Fibroblast of lung (primary cell): ENCODE data around the gene WDR62. TPM values are rescaled to one million over a fixed set of nuclear protein-coding genes. Genes with fewer than 3 reads are reported as not detected.

ENCODE experiments used
- DNase-seq, 2 donors: peaks; one replicate each; pipeline versions ENCODE4 v3.0.0 to v3.0.0-alpha.2; 2010; ENCODE audit warnings: low read depth in 2 of 2
- H2AFZ ChIP-seq: 2 replicates; pipeline ENCODE4 v1.5.1; 2012; ENCODE audit warnings: low read length, control low read depth, inconsistent platforms
- H3K27ac ChIP-seq: 2 replicates; pipeline ENCODE4 v1.5.1; 2011; ENCODE audit warnings: low read length, control low read depth; ENCODE audit not compliant: insufficient read depth
- H3K27me3 ChIP-seq: 2 replicates; pipeline ENCODE4 v1.5.1; 2011; ENCODE audit warnings: mild to moderate bottlenecking, low read length; ENCODE audit not compliant: control insufficient read depth, insufficient read depth
- H3K36me3 ChIP-seq: 2 replicates; pipeline ENCODE4 v1.5.1; 2011; ENCODE audit warnings: low read length; ENCODE audit not compliant: control insufficient read depth, insufficient read depth
- H3K4me1 ChIP-seq: 2 replicates; pipeline ENCODE4 v1.5.1; 2011; ENCODE audit warnings: low read length; ENCODE audit not compliant: control insufficient read depth, insufficient read depth; ENCODE audit errors: extremely low read depth
- H3K4me2 ChIP-seq: 2 replicates; pipeline ENCODE4 v1.5.1; 2011; ENCODE audit warnings: low read length, control low read depth; ENCODE audit not compliant: insufficient read depth; ENCODE audit errors: extremely low read depth
- H3K4me3 ChIP-seq, 4 experiments: fragments of 200-600 bp in 1 of 4; sonication (generic) in 1 of 4; replicated peaks in 1 of 4; 2 replicates each; pipeline ENCODE4 v1.5.1; 2011 to 2016; ENCODE audit warnings: low read length in 4 of 4, low read depth in 3 of 4, mild to moderate bottlenecking in 3 of 4, control low read depth in 2 of 4, inconsistent platforms in 1 of 4, mixed read lengths in 1 of 4; ENCODE audit not compliant: insufficient read depth in 1 of 4; ENCODE audit errors: control extremely low read depth in 1 of 4
- H3K79me2 ChIP-seq: 2 replicates; pipeline ENCODE4 v1.5.1; 2012; ENCODE audit warnings: mild to moderate bottlenecking, low read length, inconsistent platforms; ENCODE audit not compliant: control insufficient read depth, insufficient read depth
- H3K9ac ChIP-seq: 2 replicates; pipeline ENCODE4 v1.5.1; 2011; ENCODE audit warnings: mild to moderate bottlenecking, low read length, control low read depth; ENCODE audit not compliant: insufficient read depth
- H3K9me3 ChIP-seq: 2 replicates; pipeline ENCODE4 v1.5.1; 2012; ENCODE audit warnings: low read depth, low read length; ENCODE audit not compliant: control insufficient read depth, insufficient read depth
- H4K20me1 ChIP-seq: 2 replicates; pipeline ENCODE4 v1.5.1; 2011; ENCODE audit warnings: low read length; ENCODE audit not compliant: control insufficient read depth, insufficient read depth; ENCODE audit errors: extremely low read depth
- EZH2 ChIP-seq: IDR thresholded peaks from 2 replicates; pipeline ENCODE4 v1.5.1; 2012; ENCODE audit warnings: low read length, control low read depth, mild to moderate bottlenecking; ENCODE audit errors: missing control alignments
- polyA plus RNA-seq, 2 donors: library from polyadenylated mRNA; depleted of rRNA in 1 of 2; stranded (reverse) in 1 of 2; unstranded in 1 of 2; fragments of >200 nt; gene quantifications; 2 replicates each; pipeline ENCODE4 v1.2.1, GENCODE V29; 2011 to 2012; ENCODE audit warnings: missing spikeins in 1 of 2
- total RNA-seq: library from RNA; depleted of rRNA; stranded (reverse); fragments of >200 nt; gene quantifications from 2 replicates; pipeline ENCODE4 v1.2.1, GENCODE V29; 2014
- TF ChIP-seq, protein P1 (sequence below), 2 donors: IDR thresholded peaks in 1 of 2; conservative IDR thresholded peaks in 1 of 2; 1 replicate in 1 of 2; 2 replicates in 1 of 2; pipeline ENCODE4 v1.5.1; 2011 to 2012; ENCODE audit warnings: low read length in 2 of 2, control low read depth in 1 of 2, inconsistent platforms in 1 of 2, low read depth in 1 of 2, mild to moderate bottlenecking in 1 of 2

Gene WDR62
- total and polyA plus RNA-seq, 2 donors (not counting 1 experiment from before 2014, with no cell fraction given) = 1.1 to 2.8 TPM

DNA sequence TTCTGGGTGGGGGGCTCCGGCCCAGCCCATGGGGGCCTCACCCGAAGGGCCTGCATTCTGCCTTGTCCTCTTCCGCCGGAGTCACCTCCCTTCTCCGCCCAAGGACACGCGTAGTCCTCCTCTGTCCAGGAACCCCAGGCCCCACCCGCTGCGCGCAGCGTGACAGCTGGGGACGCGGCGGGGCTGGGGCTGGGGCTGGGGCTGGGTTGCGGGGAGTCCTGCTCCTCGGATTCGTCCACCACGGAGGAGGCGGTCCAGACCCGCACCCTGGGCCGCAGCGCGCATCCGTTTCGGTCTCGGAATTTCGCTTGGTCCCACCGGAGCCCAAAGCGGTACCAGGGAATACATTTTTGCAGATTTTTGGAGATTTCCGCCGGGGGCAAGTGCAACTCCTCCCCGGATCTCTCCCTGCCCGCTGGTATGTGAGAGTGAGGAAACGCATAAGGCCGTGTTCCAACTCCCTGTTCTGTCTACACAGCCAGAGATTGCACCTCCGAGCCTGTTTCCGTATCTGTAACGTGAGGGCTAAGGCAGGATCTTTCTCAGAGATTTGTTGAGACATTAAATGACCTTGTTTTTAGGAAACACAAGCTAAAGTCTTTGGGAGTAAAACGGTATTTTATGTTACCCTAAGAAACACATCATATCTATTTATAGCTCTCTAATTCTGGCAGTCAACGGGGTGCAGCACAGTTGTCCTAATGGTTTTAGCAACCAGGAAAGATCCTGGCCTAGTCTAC is 97.8 kb downstream of the WDR62 start, which contains the start of gene COX7A1:
COX7A1 (minus strand) TSS at position 96 of the 740 bp plus-strand sequence; CDS start at position 56, 40 bp downstream.
- H4K20me1 ChIP-seq = no peaks in the 10 kb centered on the region
- no peaks in the 10 kb centered on the region for H3K27me3 ChIP-seq
- H3K9me3 ChIP-seq = no peaks in the 10 kb centered on the region
- H3K9ac ChIP-seq = peak within 1 kb of the TSS; percentile 53
- H2AFZ ChIP-seq = peak within 1 kb of the TSS; percentile 26
- peak within 1 kb of the TSS; percentile 75 for H3K4me2 ChIP-seq
- peak within 1 kb of the TSS; percentile 5 to 76 (median 48) for H3K4me3 ChIP-seq
- peaks cover 13% of the 10 kb centered on the region for H3K36me3 ChIP-seq
- TF ChIP-seq, protein P1, sequence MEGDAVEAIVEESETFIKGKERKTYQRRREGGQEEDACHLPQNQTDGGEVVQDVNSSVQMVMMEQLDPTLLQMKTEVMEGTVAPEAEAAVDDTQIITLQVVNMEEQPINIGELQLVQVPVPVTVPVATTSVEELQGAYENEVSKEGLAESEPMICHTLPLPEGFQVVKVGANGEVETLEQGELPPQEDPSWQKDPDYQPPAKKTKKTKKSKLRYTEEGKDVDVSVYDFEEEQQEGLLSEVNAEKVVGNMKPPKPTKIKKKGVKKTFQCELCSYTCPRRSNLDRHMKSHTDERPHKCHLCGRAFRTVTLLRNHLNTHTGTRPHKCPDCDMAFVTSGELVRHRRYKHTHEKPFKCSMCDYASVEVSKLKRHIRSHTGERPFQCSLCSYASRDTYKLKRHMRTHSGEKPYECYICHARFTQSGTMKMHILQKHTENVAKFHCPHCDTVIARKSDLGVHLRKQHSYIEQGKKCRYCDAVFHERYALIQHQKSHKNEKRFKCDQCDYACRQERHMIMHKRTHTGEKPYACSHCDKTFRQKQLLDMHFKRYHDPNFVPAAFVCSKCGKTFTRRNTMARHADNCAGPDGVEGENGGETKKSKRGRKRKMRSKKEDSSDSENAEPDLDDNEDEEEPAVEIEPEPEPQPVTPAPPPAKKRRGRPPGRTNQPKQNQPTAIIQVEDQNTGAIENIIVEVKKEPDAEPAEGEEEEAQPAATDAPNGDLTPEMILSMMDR (conservative IDR thresholded peaks at IDR 0.05 in 1 of 2, IDR thresholded peaks at IDR 0.05 in 1 of 2; ENCODE audit: low read depth in 1 of 2, low read length in 2 of 2) = no peak
- no peak for TF ChIP-seq EZH2
- DNase-seq = peak in 1 of 2 donors; percentile 42
- peaks cover 6% of the 10 kb centered on the region for H3K4me1 ChIP-seq
- H3K27ac ChIP-seq = peak within 1 kb of the TSS; percentile 61
- H3K79me2 ChIP-seq = no peaks in the 10 kb centered on the region

DNA sequence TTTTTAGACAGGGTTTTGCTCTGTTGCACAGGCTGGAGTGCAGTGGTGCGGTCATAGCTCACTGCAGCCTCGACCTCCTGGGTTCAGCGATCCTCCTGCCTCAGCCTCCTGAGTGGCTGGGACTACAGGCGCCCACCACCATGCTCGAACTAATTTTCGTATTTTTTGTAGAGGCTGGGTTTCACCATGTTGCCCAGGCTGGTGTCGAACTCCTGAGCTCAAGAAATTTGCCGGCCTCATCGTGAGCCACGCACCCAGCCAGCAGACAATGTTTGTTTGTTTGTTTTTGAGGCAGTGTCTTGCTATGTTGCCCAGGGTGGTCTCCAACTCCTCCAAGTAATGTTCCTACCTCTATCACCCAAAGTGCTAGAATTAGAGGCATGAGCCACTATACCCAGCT is 98.4 kb downstream of the WDR62 start:
- no peak overlapping the region for H3K9ac ChIP-seq
- peaks cover 9% of the 10 kb centered on the region for H3K36me3 ChIP-seq
- no peaks in the 10 kb centered on the region for H3K79me2 ChIP-seq
- no peak for TF ChIP-seq EZH2
- TF ChIP-seq, protein P1 (conservative IDR thresholded peaks at IDR 0.05 in 1 of 2, IDR thresholded peaks at IDR 0.05 in 1 of 2; ENCODE audit: low read depth in 1 of 2, low read length in 2 of 2) = no peak
- H3K4me3 ChIP-seq = peak overlapping the region in 2 of 4 experiments; percentile 57 to 76
- no peaks in the 10 kb centered on the region for H3K27me3 ChIP-seq
- H3K9me3 ChIP-seq = no peaks in the 10 kb centered on the region
- no peak overlapping the region for H3K4me2 ChIP-seq
- H2AFZ ChIP-seq = no peak overlapping the region
- H3K27ac ChIP-seq = no peak overlapping the region
- peaks cover 6% of the 10 kb centered on the region for H3K4me1 ChIP-seq
- DNase-seq = no peak
- H4K20me1 ChIP-seq = no peaks in the 10 kb centered on the region

Other genes starting within 250 kb of the WDR62 start
- not detected in 2 replicates for gene PRODH2, start 242.1 kb upstream of the WDR62 start, total RNA-seq
- gene PRODH2, start 242.1 kb upstream of the WDR62 start, polyA plus RNA-seq = not detected in 2 replicates
- not detected in 2 replicates for gene NPHS1, start 202.4 kb upstream of the WDR62 start, total RNA-seq
- not detected in 2 replicates for gene NPHS1, start 202.4 kb upstream of the WDR62 start, polyA plus RNA-seq
- gene KIRREL2, start 198.0 kb upstream of the WDR62 start, total RNA-seq = under 0.01 TPM in 1 of 2 replicates, not detected in the other
- gene KIRREL2, start 198.0 kb upstream of the WDR62 start, polyA plus RNA-seq = not detected in 2 replicates
- 0.99 and 2.6 TPM in 2 replicates for gene APLP1, start 186.3 kb upstream of the WDR62 start, total RNA-seq
- gene APLP1, start 186.3 kb upstream of the WDR62 start, polyA plus RNA-seq = 3.7 and 4.1 TPM in 2 replicates
- gene NFKBID, start 154.4 kb upstream of the WDR62 start, total RNA-seq = 2.3 and 2.6 TPM in 2 replicates
- 1.2 and 2.4 TPM in 2 replicates for gene NFKBID, start 154.4 kb upstream of the WDR62 start, polyA plus RNA-seq
- 1.0 and 2.0 TPM in 2 replicates for gene HCST, start 152.4 kb upstream of the WDR62 start, total RNA-seq
- gene HCST, start 152.4 kb upstream of the WDR62 start, polyA plus RNA-seq = 0.14 and 0.16 TPM in 2 replicates
- gene TYROBP, start 146.6 kb upstream of the WDR62 start, total RNA-seq = 0.26 TPM in 1 of 2 replicates, not detected in the other
- not detected in 2 replicates for gene TYROBP, start 146.6 kb upstream of the WDR62 start, polyA plus RNA-seq
- gene LRFN3, start 118.5 kb upstream of the WDR62 start, total RNA-seq = 2.6 and 3.1 TPM in 2 replicates
- gene LRFN3, start 118.5 kb upstream of the WDR62 start, polyA plus RNA-seq = 2.2 and 2.6 TPM in 2 replicates
- gene SDHAF1, start 59.7 kb upstream of the WDR62 start, total RNA-seq = 7.8 and 11.8 TPM in 2 replicates
- gene SDHAF1, start 59.7 kb upstream of the WDR62 start, polyA plus RNA-seq = 5.6 and 6.4 TPM in 2 replicates
- under 0.01 and 0.17 TPM in 2 replicates for gene SYNE4, start 46.1 kb upstream of the WDR62 start, total RNA-seq
- 0.07 and 0.12 TPM in 2 replicates for gene SYNE4, start 46.1 kb upstream of the WDR62 start, polyA plus RNA-seq
- gene ALKBH6, start 40.7 kb upstream of the WDR62 start, total RNA-seq = 12.8 and 20.1 TPM in 2 replicates
- 19.5 and 21.0 TPM in 2 replicates for gene ALKBH6, start 40.7 kb upstream of the WDR62 start, polyA plus RNA-seq
- 8.2 and 19.8 TPM in 2 replicates for gene CLIP3, start 22.0 kb upstream of the WDR62 start, total RNA-seq
- 14.7 and 15.0 TPM in 2 replicates for gene CLIP3, start 22.0 kb upstream of the WDR62 start, polyA plus RNA-seq
- 3.6 and 5.1 TPM in 2 replicates for gene THAP8, start 612 bp upstream of the WDR62 start, total RNA-seq
- 3.8 and 4.6 TPM in 2 replicates for gene THAP8, start 612 bp upstream of the WDR62 start, polyA plus RNA-seq
- gene OVOL3, start 56.2 kb downstream of the WDR62 start, total RNA-seq = not detected in 2 replicates
- gene OVOL3, start 56.2 kb downstream of the WDR62 start, polyA plus RNA-seq = not detected in 2 replicates
- 96.8 and 97.6 TPM in 2 replicates for gene POLR2I, start 60.0 kb downstream of the WDR62 start, total RNA-seq
- gene POLR2I, start 60.0 kb downstream of the WDR62 start, polyA plus RNA-seq = 36.1 and 58.4 TPM in 2 replicates
- 173 and 249 TPM in 2 replicates for gene TBCB, start 60.6 kb downstream of the WDR62 start, total RNA-seq
- gene TBCB, start 60.6 kb downstream of the WDR62 start, polyA plus RNA-seq = 194 and 217 TPM in 2 replicates
- 263 and 466 TPM in 2 replicates for gene CAPNS1, start 85.2 kb downstream of the WDR62 start, total RNA-seq
- gene CAPNS1, start 85.2 kb downstream of the WDR62 start, polyA plus RNA-seq = 1,189 and 1,351 TPM in 2 replicates
- 30.0 and 77.9 TPM in 2 replicates for gene COX7A1, start 97.5 kb downstream of the WDR62 start, total RNA-seq
- gene COX7A1, start 97.5 kb downstream of the WDR62 start, polyA plus RNA-seq = 17.8 and 42.5 TPM in 2 replicates
- 6.3 and 6.4 TPM in 2 replicates for gene ZNF565, start 159.8 kb downstream of the WDR62 start, total RNA-seq
- 2.4 and 4.3 TPM in 2 replicates for gene ZNF565, start 159.8 kb downstream of the WDR62 start, polyA plus RNA-seq
- 74.5 and 87.5 TPM in 2 replicates for gene ZNF146, start 160.2 kb downstream of the WDR62 start, total RNA-seq
- 84.8 and 92.5 TPM in 2 replicates for gene ZNF146, start 160.2 kb downstream of the WDR62 start, polyA plus RNA-seq